NCI-H2227 (cell line): ENCODE measurements around the gene SNIP1.
"Not testable (repeated sequence)": the region's sequence is repeated elsewhere in the genome, so short reads cannot be mapped to it uniquely, and the experiment has no call there.

Source experiments
- DNase-seq: peaks from one replicate; lab custom pipeline; 2025; ENCODE audit not compliant: unreplicated experiment; lab: John Stamatoyannopoulos, UW

The SNIP1 gene

GRCh38 chr1:37559957-37560379 lies 5.9 kb upstream of the SNIP1 start:
- DNase-seq: not testable (repeated sequence)

DNA sequence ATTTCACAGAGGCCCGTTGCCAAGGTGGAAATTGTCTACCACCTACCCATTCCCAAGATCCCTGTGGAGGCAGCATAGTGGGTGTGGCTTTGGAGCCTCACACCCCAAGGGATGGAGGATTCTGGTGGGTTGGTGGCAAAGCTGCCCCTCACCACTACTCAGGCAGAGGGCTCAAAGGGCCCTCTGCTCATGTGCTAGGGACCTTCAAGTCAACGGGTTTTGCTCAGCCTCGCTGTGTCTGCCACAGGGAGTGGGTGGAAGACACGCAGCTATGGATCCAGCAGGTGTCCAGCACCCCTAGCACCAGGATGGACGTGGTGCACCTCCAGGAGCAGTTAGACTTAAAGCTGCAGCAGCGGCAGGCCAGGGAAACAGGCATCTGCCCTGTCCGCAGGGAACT lies 5.0 kb upstream of the SNIP1 start:
- DNase-seq: no peak

DNA sequence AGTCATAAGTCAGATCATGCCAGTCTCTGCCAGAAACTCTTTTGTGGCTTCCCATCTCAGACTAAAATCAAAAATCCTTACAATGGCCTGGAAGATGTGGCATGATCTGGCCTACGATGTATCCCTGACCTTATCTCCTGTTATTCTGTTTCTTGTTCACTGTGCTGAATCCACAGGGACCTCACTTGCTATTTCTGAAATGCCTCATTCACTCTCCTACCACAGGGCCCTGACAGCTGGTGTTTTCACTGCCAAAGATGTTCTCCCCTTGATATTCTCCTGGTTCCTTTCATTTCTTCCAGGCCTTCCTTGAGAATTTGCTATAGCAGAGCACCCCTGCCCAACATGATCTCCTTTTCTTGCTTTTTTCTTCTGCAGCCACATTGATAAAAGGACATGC lies 4.3 kb upstream of the SNIP1 start:
- no peak for DNase-seq

DNA sequence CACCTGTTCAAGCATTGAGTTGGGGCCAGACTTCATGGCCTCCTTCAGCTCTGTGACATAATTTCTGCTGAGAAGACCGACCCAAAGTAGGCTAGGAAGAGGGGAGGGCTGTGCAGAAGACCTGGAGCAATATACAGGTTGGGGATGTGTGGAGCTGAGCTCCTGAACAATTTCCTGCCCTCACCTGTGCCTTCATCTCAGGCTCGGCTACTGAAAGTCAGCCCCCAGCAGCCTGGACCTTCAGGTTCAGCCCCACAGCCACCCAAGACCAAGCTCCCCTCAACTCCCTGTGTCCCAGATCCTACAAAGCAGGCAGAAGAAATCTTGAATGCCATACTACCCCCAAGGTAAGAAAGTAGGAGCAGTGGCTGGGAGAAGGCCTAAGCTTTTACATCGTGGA lies 3.3 kb upstream of the SNIP1 start:
- DNase-seq: no peak

GRCh38 chr1:37556712-37557196 lies 2.7 kb upstream of the SNIP1 start, which contains the start of gene DNALI1:
Gene DNALI1 (plus strand): TSS chr1:37556940. CDS start chr1:37556995, 55 bp downstream.
- DNase-seq: peak; percentile 94

DNA sequence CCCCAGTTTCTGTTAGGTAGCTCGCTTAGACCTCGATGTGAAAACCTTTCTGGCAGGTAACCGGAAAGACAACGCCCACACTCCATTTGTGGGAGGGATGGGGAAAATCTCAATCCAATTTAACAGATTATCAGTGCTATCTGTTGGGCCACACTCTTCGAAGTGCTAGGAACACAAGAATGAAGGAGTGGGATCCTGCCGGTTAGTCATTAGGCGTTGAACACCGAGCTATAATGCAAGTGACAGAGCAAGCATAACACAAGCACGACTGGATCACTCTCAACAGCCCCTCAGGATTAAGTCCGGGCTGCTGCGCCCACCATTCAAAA lies 531 bp downstream of the SNIP1 start:
- no peak for DNase-seq

DNA sequence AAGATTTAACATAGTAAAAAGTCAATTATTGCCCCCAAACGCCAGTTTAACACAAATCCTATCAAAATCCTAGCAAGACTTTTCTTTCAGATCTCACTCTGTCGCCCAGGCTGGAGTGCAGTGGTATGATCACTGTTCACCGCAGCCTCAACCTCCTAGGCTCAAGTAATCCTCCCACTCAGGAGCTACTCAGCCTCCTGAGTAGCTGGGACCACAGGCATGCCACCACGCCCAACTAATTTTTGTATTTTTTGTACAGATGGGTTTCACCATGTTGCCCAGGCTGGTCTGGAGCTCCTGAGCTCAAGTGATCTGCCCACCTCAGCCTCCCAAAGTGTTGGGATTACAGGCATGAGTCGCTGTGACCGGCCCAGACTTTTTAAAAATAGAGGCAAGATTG lies 4.8 kb downstream of the SNIP1 start:
- no peak for DNase-seq

GRCh38 chr1:37545019-37545418 lies 9.1 kb downstream of the SNIP1 start:
- no peak for DNase-seq

- DNase-seq: no peak
These were observed 9.6 kb downstream of the SNIP1 start for GRCh38 chr1:37544530-37544929.

DNA sequence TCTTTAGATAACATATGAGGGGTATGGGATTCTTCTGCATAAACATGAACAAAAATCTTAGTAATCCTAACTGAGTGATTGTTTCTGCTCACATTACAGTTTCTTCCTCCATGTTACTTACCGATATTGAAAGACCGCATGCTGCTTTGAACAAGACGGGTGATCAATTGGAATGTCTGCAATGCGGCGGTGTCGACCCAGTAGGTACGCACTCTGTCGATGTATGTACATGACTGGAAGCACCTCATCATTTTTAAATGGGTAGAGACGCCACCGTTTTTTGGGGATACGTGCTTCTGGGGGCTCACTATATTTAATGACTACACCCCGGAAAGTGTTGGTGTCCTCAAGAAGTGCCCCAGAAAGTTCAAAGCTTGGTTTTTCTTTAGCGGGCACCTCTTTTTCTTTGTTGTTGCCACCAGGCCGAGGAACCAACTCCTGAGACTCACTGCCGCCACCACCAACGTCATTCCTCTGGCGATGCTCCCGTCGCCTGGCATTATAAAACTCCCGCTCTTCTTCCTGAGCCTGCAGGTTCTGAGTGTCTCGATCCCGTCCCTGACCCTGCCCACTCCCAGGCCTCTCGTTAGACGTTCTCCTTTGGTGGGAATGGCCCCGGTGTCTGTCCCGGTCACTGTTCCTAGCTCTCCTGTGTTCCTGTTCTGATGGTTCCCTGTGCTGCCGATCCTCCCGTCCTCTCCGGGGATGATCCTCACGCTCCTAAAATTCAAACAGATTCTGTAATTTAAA lies 13.9 kb downstream of the SNIP1 start:
- no peak for DNase-seq

DNA sequence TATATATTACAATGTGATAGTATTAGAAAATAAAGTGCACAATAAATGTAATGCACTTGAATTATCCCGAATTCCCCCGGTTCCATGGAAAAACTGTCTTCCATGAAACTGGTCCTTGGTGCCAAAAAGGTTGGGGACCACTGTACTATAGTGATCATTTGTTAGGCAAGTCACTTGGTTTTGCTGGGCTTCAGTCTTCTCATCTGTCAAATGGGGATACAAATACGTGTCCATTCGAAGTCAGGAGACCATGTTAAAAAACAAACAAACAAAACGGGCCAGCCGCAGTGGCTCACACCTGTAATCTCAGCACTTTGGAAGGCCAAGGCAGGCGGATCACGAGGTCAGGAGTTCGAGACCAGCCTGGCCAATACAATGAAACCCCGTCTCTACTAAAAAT lies 14.9 kb downstream of the SNIP1 start:
- DNase-seq: not testable (repeated sequence)

- DNase-seq: no peak
These were observed 16.7 kb downstream of the SNIP1 start for GRCh38 chr1:37537378-37537777.

GRCh38 chr1:37533317-37534093 lies 20.6 kb downstream of the SNIP1 start:
- no peak for DNase-seq

- DNase-seq: not testable (repeated sequence)
These were observed 21.5 kb downstream of the SNIP1 start for GRCh38 chr1:37532418-37533156.

DNA sequence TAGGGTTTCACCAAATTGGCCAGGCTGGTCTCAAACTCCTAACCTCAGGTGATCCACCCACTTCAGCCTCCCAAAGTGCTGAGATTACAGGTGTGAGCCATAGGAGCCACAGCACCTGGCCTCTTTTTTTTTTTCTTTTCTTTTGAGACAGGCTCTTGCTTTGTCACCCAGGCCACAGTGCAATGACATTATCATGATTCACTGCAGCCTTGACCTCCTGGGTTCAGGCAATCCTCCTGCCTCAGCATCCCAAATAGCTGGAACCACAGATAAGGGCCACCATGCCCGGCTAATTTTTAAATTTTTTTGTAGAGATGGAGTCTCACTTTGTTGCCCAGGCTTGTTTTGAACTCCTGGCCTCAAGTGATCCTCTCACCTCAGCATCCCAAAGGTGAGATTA lies 24.2 kb downstream of the SNIP1 start:
- not testable (repeated sequence) for DNase-seq

DNA sequence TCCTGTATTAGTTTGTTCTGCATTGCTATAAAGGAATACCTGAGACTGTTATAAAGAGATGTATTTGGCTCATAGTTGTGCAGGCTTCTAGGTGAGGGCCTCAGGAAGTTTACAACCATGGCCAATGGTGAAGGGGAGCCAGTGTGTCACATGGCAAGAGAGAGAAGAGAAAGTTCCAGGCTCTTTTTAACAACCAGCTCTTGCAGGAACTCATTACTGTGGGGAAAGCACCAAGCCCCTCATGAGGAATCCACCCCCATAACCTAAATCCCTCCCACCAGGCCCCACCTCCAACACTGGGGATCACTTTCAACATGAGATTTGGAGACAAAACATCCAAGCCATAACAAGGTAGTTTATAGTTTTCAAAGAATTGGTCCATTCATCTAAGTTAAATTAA lies 34.5 kb downstream of the SNIP1 start:
- DNase-seq: no peak

DNA sequence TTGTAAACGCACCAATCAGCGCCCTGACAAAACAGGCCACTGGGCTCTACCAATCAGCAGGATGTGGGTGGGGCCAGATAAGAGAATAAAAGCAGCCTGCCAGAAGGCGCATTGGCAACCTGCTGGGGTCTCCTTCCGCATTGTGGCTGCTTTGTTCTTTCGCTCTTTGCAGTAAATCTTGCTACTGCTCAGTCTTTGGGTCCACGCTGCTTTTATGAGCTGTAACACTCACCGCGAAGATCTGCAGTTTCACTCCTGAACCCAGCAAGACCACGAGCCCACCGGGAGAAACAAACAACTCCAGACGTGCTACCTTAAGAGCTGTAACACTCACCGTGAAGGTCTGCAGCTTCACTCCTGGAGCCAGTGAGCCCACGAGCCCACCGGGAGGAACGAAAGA lies 35.2 kb downstream of the SNIP1 start:
- not testable (repeated sequence) for DNase-seq

DNA sequence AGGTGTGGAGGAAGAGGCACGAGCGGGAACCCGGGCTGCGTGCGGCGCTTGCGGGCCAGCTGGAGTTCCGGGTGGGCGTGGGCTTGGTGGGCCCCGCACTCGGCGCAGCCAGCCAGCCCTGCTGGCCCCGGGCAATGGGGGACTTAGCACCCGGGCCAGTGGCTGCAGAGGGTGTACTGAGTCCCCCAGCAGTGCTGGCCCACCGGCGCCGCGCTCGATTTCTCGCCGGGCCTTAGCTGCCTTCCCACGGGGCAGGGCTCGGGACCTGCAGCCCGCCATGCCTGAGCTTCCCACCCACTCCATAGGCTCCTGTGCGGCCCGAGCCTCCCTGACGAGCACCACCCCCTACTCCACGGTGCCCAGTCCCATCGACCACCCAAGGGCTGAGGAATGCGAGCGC lies 35.9 kb downstream of the SNIP1 start:
- DNase-seq: not testable (repeated sequence)

GRCh38 chr1:37517569-37517968 lies 36.5 kb downstream of the SNIP1 start:
- no peak for DNase-seq

GRCh38 chr1:37515185-37516034 lies 38.7 kb downstream of the SNIP1 start:
- no peak for DNase-seq
